ENCODE data around the gene CCDC154.

CCDC154 gene

DNA sequence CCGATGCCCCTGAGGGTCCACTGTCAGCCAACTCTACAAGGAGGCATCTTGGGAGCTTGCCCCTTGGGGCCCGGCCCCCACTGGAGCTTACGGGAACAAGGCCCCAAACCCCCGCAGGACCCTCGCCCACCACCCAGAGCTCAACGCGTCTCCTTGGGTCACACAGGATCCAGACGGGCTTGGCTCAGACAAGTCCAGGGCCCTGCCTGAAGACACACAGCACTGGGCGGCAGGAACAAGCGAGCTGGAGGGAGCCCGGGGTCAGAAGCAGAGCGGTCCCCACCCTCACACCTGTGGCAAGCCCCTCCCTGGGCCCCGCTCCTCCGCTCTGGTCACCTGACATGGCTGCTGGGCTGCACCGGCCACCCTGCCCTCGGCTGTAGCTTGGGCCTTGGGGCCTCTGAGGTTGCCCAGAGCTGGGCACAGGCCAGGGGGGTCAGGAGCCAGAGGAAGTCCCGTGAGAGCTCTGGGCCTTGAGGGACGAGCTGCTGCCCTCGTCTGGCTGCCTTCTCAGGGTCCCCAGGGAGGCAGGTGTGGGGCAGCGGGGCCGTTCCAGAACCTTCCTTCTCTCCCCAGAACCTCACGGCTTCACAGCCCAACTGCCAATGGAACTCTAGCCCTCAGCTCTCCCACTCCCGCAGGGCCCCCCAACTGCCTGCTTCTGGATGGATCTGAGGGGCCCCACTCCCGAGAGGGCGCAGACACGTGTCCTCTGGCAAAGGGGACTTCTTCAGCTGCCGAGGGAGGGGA, at the start of gene CCDC154:
CCDC154 (minus strand) TSS at position 577 of the 750 bp plus-strand sequence; CDS start at position 343, 234 bp downstream.
- TF ChIP-seq, protein P1, sequence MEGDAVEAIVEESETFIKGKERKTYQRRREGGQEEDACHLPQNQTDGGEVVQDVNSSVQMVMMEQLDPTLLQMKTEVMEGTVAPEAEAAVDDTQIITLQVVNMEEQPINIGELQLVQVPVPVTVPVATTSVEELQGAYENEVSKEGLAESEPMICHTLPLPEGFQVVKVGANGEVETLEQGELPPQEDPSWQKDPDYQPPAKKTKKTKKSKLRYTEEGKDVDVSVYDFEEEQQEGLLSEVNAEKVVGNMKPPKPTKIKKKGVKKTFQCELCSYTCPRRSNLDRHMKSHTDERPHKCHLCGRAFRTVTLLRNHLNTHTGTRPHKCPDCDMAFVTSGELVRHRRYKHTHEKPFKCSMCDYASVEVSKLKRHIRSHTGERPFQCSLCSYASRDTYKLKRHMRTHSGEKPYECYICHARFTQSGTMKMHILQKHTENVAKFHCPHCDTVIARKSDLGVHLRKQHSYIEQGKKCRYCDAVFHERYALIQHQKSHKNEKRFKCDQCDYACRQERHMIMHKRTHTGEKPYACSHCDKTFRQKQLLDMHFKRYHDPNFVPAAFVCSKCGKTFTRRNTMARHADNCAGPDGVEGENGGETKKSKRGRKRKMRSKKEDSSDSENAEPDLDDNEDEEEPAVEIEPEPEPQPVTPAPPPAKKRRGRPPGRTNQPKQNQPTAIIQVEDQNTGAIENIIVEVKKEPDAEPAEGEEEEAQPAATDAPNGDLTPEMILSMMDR (conservative IDR thresholded peaks at IDR 0.05; ENCODE audit: control insufficient read depth, insufficient read depth, low read depth, low read length), result no peak
- H3K4me3 ChIP-seq (ENCODE audit: control insufficient read depth, low read depth, low read length), result no peak within 1 kb of the TSS
- no peak for DNase-seq (ENCODE audit: low read depth)

DNA sequence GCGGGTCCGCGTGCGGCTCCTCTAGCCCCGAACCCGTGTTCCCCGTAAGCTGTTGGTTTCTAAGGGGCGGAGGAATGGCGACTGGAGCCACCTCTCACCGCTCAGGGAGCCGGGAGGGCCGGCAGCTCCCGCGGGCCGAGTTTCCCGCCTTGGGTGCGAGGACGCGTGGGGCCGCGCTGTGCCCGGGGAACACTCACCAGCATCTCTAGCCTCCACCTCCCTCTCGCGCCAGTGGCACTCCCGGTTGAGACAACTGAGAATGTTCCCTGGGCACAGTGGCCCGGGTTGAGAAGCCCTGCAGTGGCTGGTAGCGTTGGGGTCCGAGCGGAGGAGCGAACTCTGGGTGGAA, 49.4 kb upstream of the CCDC154 start:
- no peak for DNase-seq (ENCODE audit: low read depth)
- TF ChIP-seq, protein P1 (conservative IDR thresholded peaks at IDR 0.05; ENCODE audit: control insufficient read depth, insufficient read depth, low read depth, low read length), result no peak
- H3K4me3 ChIP-seq (ENCODE audit: control insufficient read depth, low read depth, low read length), result peak overlapping the region; percentile 74

DNA sequence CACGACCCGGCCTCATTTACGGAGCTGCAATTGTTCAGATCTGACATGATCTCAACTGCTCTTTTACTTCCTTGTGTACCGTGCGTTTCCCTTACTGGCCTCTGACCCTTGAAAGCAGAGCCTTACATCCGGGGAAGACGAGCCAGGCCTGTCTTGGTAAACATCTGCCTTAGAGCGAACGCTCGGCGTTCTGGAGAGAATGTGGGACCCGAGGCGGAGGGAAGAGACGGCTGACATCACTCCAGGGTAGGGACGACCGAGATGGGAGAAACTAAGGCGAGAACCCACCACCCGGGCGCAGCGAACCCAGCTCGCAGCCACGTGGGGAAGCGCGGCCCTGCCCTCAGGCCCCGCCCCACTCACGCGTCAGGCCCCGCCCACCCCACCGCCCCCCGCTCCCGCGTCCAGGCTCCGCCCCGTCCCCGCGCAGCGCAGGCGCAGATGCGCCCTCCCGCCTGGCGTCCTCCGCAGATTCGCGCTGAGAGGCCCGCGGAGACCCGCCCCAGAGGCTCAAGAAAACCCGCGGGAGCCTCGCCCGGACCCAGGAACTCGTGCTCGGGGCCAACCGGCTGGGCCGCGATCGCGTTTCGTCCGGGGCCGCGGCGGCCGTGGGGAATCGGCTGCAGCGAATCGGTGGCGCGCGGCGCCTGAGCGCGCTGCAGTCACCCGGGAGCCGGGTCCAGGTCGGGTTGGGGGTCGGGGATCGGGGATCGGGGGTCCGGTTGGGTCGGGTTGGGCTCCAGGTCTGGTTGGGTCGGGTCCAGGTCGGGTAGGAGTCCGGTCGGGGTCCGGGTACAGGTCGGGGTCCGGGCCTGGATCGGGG, 48.8 kb upstream of the CCDC154 start, which contains the start of gene TELO2:
TELO2 (plus strand) TSS at position 438 of the 823 bp plus-strand sequence. CDS start 922 bp downstream, outside the sequence.
- H3K4me3 ChIP-seq (ENCODE audit: control insufficient read depth, low read depth, low read length), result peak within 1 kb of the TSS; percentile 74
- TF ChIP-seq, protein P1 (conservative IDR thresholded peaks at IDR 0.05; ENCODE audit: control insufficient read depth, insufficient read depth, low read depth, low read length), result no peak
- peak; percentile 70 for DNase-seq (ENCODE audit: low read depth)

DNA sequence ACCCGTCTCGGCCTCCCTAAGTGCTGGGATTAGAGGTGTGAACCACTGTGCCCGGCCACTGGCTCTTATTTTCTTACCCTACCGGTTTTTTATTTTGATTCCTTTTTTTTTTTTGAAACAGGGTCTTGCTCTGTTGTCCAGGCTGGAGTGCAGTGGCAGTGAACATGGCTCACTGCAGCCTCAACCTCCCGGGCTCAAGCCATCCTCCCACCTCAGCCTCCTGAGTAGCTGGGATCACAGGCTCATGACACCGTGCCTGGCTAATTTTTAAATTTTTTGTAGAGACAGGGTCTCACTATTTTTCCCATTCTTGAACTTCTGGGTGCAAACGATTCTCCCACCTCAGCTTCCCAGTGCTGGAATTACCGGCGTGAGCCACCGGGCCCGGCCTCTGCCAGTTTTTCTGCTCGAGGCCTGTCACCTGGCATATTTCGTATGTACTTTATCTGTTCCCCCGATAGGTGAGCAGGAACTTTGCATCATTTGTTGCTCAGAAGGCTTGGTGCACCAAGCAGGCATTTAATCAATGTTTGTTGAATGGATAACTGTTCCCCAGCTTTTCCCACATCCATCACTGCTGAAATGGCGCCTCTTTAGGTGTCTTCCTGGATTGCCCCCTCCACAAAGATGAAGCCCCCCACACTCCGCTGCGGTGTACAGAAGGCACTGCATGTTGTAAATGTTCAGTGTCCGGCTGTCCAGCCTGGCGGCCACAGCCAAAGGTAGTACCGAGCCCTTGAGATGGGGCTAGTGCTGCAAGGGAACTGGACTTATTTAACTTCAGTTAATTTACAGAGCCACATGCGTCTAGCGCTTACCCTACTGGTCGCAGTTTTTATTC, 47.9 kb upstream of the CCDC154 start:
- no peak for DNase-seq (ENCODE audit: low read depth)
- H3K4me3 ChIP-seq (ENCODE audit: control insufficient read depth, low read depth, low read length), result peak overlapping the region; percentile 46
- TF ChIP-seq, protein P1 (conservative IDR thresholded peaks at IDR 0.05; ENCODE audit: control insufficient read depth, insufficient read depth, low read depth, low read length), result no peak

DNA sequence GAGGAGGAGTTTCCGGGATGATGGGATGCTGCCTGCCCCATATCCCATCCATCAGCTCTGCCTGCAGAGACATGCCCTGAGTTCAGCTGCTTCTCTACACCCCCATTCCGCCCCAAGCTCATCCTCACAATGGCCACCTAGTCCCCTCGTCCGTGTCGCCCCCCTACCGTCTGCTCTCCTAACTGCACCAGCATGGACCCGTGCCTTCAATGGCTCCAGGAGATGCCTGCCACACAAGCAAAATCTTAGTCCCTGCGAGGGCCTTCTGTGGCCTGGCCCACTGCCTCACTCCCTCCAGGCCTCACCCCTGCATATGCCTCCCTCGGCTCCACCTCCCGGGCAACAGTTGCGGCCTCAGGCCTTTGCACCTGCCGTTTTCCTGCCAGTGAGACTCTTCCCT, 47.0 kb upstream of the CCDC154 start:
- H3K4me3 ChIP-seq (ENCODE audit: control insufficient read depth, low read depth, low read length), result no peak overlapping the region
- TF ChIP-seq, protein P1 (conservative IDR thresholded peaks at IDR 0.05; ENCODE audit: control insufficient read depth, insufficient read depth, low read depth, low read length), result no peak
- DNase-seq (ENCODE audit: low read depth), result no peak

DNA sequence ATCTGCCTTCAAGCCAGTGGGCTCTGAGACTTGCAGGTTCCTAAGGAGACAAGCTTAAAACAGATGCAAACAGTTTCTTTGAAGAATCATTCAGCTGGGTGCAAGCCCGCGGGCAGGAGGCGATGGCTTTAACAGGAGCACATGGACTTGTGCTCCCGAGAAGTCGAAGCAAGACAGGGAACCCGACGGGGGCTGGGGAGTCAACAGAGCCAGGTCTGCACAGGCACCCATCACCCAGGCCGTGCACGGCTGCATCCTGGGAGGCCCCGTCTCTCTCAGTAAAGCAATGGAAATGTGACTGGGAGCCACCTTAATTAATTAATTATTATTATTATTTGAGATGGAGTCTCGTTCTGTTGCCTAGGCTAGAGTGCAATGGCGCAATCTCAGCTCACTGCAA, 44.7 kb upstream of the CCDC154 start:
- no peak overlapping the region for H3K4me3 ChIP-seq (ENCODE audit: control insufficient read depth, low read depth, low read length)
- TF ChIP-seq, protein P1 (conservative IDR thresholded peaks at IDR 0.05; ENCODE audit: control insufficient read depth, insufficient read depth, low read depth, low read length), result no peak
- no peak for DNase-seq (ENCODE audit: low read depth)
